Umbilical cord (tissue), 2 donors: Measurements from ENCODE around the gene MED15. TPM values are rescaled to one million over a fixed set of nuclear protein-coding genes. Genes with fewer than 3 reads are reported as not detected.
"Not testable (repeated sequence)": the region's sequence is repeated elsewhere in the genome, so short reads cannot be mapped to it uniquely, and the experiment has no call there.

ENCODE experiments used
- DNase-seq: peaks from one replicate; pipeline ENCODE4 v3.0.0-alpha.2; 2015; ENCODE audit warnings: low spot score
- total RNA-seq: library from RNA; depleted of rRNA; stranded (reverse); fragments of >200 nt; gene quantifications from one replicate; pipeline ENCODE4 v1.2.3, GENCODE V29; 2014; ENCODE audit warnings: low replicate concordance; ENCODE audit not compliant: insufficient read depth

MED15 gene
- total RNA-seq, 1 donor from 2014 or later = 24.3 TPM

GRCh38 chr22:20600137-20600673 is 92.8 kb downstream of the MED15 start:
- DNase-seq = no peak

GRCh38 chr22:20601308-20601707 is 93.9 kb downstream of the MED15 start:
- DNase-seq = no peak

- no peak for DNase-seq
These were observed 95.3 kb downstream of the MED15 start for GRCh38 chr22:20602609-20603164.

GRCh38 chr22:20604092-20604747 is 96.8 kb downstream of the MED15 start:
- DNase-seq = no peak

- DNase-seq = no peak
These were observed 97.4 kb downstream of the MED15 start for GRCh38 chr22:20604776-20605221.

GRCh38 chr22:20605328-20605727 is 97.9 kb downstream of the MED15 start:
- no peak for DNase-seq

GRCh38 chr22:20606041-20606783 is 98.8 kb downstream of the MED15 start:
- DNase-seq = peak; percentile 77

- no peak for DNase-seq
These were observed 99.3 kb downstream of the MED15 start for GRCh38 chr22:20606784-20607128.

GRCh38 chr22:20607157-20607907 is 99.9 kb downstream of the MED15 start:
- DNase-seq = no peak

- no peak for DNase-seq
These were observed 102.9 kb downstream of the MED15 start for GRCh38 chr22:20610243-20610686.

- no peak for DNase-seq
These were observed 103.3 kb downstream of the MED15 start for GRCh38 chr22:20610757-20611156.

- DNase-seq = no peak
These were observed 104.0 kb downstream of the MED15 start for GRCh38 chr22:20611418-20611817.

GRCh38 chr22:20613301-20613700 is 105.9 kb downstream of the MED15 start:
- no peak for DNase-seq

GRCh38 chr22:20615021-20615420 is 107.6 kb downstream of the MED15 start:
- no peak for DNase-seq

- DNase-seq = no peak
These were observed 108.4 kb downstream of the MED15 start for GRCh38 chr22:20615533-20616450.

GRCh38 chr22:20616451-20617043 is 109.1 kb downstream of the MED15 start:
- DNase-seq = no peak

- no peak for DNase-seq
These were observed 111.1 kb downstream of the MED15 start for GRCh38 chr22:20618488-20618887.

GRCh38 chr22:20619045-20619892 is 111.9 kb downstream of the MED15 start:
- no peak for DNase-seq

- not testable (repeated sequence) for DNase-seq
These were observed 112.4 kb downstream of the MED15 start for GRCh38 chr22:20619893-20620194.

GRCh38 chr22:20621162-20621561 is 113.8 kb downstream of the MED15 start:
- DNase-seq = no peak
